AG09319 (cell line): ENCODE measurements around the gene SMARCA4.

ENCODE experiments used
- DNase-seq: peaks from one replicate; pipeline ENCODE4 v3.0.0-alpha.2; 2010; ENCODE audit warnings: low read depth; ENCODE audit errors: extremely low read depth
- CTCF ChIP-seq: IDR thresholded peaks from 2 replicates; pipeline ENCODE4 v1.5.1; 2011; ENCODE audit warnings: low read depth, mild to moderate bottlenecking, inconsistent platforms, low read length, moderate library complexity

SMARCA4 gene

GRCh38 chr19:10918359-10918758, 42.5 kb upstream of the SMARCA4 start:
- no peak for DNase-seq
- no peak for TF ChIP-seq CTCF

- DNase-seq: no peak
- no peak for TF ChIP-seq CTCF
Measured at GRCh38 chr19:10919352-10920287, 41.2 kb upstream of the SMARCA4 start.

GRCh38 chr19:10920288-10920655, 40.6 kb upstream of the SMARCA4 start:
- TF ChIP-seq CTCF: no peak
- no peak for DNase-seq

- TF ChIP-seq CTCF: no peak
Measured at GRCh38 chr19:10920781-10921180, 40.0 kb upstream of the SMARCA4 start.

GRCh38 chr19:10921199-10921909, 39.5 kb upstream of the SMARCA4 start:
- DNase-seq: no peak
- no peak for TF ChIP-seq CTCF

More at GRCh38 chr19:10920781-10921180, 40.0 kb upstream of the SMARCA4 start:
- no peak for DNase-seq

- DNase-seq: no peak
- TF ChIP-seq CTCF: no peak
Measured at GRCh38 chr19:10921910-10922637, 38.8 kb upstream of the SMARCA4 start.

- no peak for TF ChIP-seq CTCF
- no peak for DNase-seq
Measured at GRCh38 chr19:10922638-10923014, 38.2 kb upstream of the SMARCA4 start.
